Karpas-422 (cell line): ENCODE measurements around the gene TTC9C. TPM values are rescaled to one million over a fixed set of nuclear protein-coding genes. Genes with fewer than 3 reads are reported as not detected.
"Not testable (repeated sequence)": the region's sequence is repeated elsewhere in the genome, so short reads cannot be mapped to it uniquely, and the experiment has no call there.

ENCODE experiments used
- DNase-seq: peaks from one replicate; pipeline ENCODE4 v3.0.0-alpha.2; 2015
- H2AFZ ChIP-seq: fragments of 200-600 bp; sonication (generic); 2 replicates; pipeline ENCODE4 v1.6.1; 2014; ENCODE audit warnings: antibody characterized with exemption, low read length, mixed read lengths
- H3K27ac ChIP-seq: fragments of 200-600 bp; sonication (generic); 2 replicates; pipeline ENCODE4 v1.5.1; 2014; ENCODE audit warnings: mild to moderate bottlenecking, low read length, moderate library complexity
- H3K27me3 ChIP-seq: fragments of 200-600 bp; sonication (generic); 2 replicates; pipeline ENCODE4 v1.6.1; 2014; ENCODE audit warnings: low read length, mixed read lengths
- H3K36me3 ChIP-seq: fragments of 200-600 bp; sonication (generic); 2 replicates; pipeline ENCODE4 v1.6.1; 2014; ENCODE audit warnings: low read length, mixed read lengths; ENCODE audit not compliant: insufficient read depth
- H3K4me1 ChIP-seq: fragments of 200-600 bp; sonication (generic); 2 replicates; pipeline ENCODE4 v1.6.1; 2014; ENCODE audit warnings: mild to moderate bottlenecking, low read length, mixed read lengths
- H3K4me2 ChIP-seq: fragments of 200-600 bp; sonication (generic); 2 replicates; pipeline ENCODE4 v1.6.1; 2014; ENCODE audit warnings: low read length, low read depth, mild to moderate bottlenecking; ENCODE audit not compliant: poor library complexity, severe bottlenecking
- H3K4me3 ChIP-seq: fragments of 200-600 bp; sonication (generic); 2 replicates; pipeline ENCODE4 v1.5.1; 2014; ENCODE audit warnings: mild to moderate bottlenecking, antibody characterized with exemption, low read length, mixed read lengths
- H3K79me2 ChIP-seq: fragments of 200-600 bp; sonication (generic); 2 replicates; pipeline ENCODE4 v1.6.1; 2014; ENCODE audit warnings: mild to moderate bottlenecking, low read length, mixed read lengths
- H3K9ac ChIP-seq: fragments of 200-600 bp; sonication (generic); 2 replicates; pipeline ENCODE4 v1.6.0; 2014; ENCODE audit warnings: low read length
- H3K9me2 ChIP-seq: fragments of 200-600 bp; sonication (generic), shearing (Covaris generic); replicated peaks from 2 replicates; pipeline ENCODE4 v1.6.0; 2014; ENCODE audit warnings: mild to moderate bottlenecking, low read length, moderate library complexity; ENCODE audit not compliant: insufficient read depth
- H3K9me3 ChIP-seq: fragments of 300-700, 200-600 bp; sonication (generic); 2 replicates; pipeline ENCODE4 v1.6.1; 2014; ENCODE audit warnings: low read length, mixed read lengths
- H4K20me1 ChIP-seq: fragments of 200-600 bp; sonication (generic); 2 replicates; pipeline ENCODE4 v1.6.1; 2014; ENCODE audit warnings: mild to moderate bottlenecking, antibody characterized with exemption, low read length, low read depth; ENCODE audit not compliant: insufficient read depth
- total RNA-seq: library from RNA; depleted of rRNA; stranded (reverse); fragments of >200 nt; shearing (Covaris generic); gene quantifications from 2 replicates; pipeline ENCODE4 v1.2.3, GENCODE V29; 2014; ENCODE audit warnings: low replicate concordance

The TTC9C gene
- total RNA-seq, 1 experiment from 2014 or later, result 49.2 TPM

GRCh38 chr11:62749931-62750330 lies 21.6 kb downstream of the TTC9C start:
- not testable (repeated sequence) for DNase-seq, H3K4me3 ChIP-seq, H2AFZ ChIP-seq, H4K20me1 ChIP-seq, H3K9me3 ChIP-seq, H3K9me2 ChIP-seq, H3K27me3 ChIP-seq, H3K36me3 ChIP-seq, H3K27ac ChIP-seq, H3K4me2 ChIP-seq, H3K9ac ChIP-seq
- H3K79me2 ChIP-seq, result peaks cover 17% of the 10 kb centered on the region
- H3K4me1 ChIP-seq, result peaks cover 27% of the 10 kb centered on the region

GRCh38 chr11:62752177-62752785 lies 24.0 kb downstream of the TTC9C start:
- Histone ChIP-seq H3K9me2 (no peaks in the 10 kb centered on the region), H3K4me3 (no peak overlapping the region), H3K9ac (peak overlapping the region; percentile 17; the same call in 1 of the 2 replicates), H3K27ac (no peak overlapping the region), H3K27me3 (no peaks in the 10 kb centered on the region), H3K4me1 (peaks cover 26% of the 10 kb centered on the region), H3K9me3 (no peaks in the 10 kb centered on the region), H2AFZ (no peak overlapping the region), H4K20me1 (no peaks in the 10 kb centered on the region), H3K4me2 (peak overlapping the region; percentile 65), H3K36me3 (no peaks in the 10 kb centered on the region), H3K79me2 (peaks cover 17% of the 10 kb centered on the region)
- DNase-seq, result no peak

GRCh38 chr11:62752994-62753735 lies 24.9 kb downstream of the TTC9C start:
- H3K4me1 ChIP-seq, result peaks cover 17% of the 10 kb centered on the region
- no peaks in the 10 kb centered on the region for H3K36me3 ChIP-seq
- no peak overlapping the region for H2AFZ ChIP-seq
- peak overlapping the region; percentile 87 for H3K9ac ChIP-seq
- peak overlapping the region; percentile 65 for H3K4me2 ChIP-seq
- H3K27ac ChIP-seq, result no peak overlapping the region
- H3K4me3 ChIP-seq, result peak overlapping the region; percentile 84
- H3K9me2 ChIP-seq, result no peaks in the 10 kb centered on the region
- no peak for DNase-seq
- no peaks in the 10 kb centered on the region for H4K20me1 ChIP-seq
- H3K79me2 ChIP-seq, result peaks cover 17% of the 10 kb centered on the region
- no peaks in the 10 kb centered on the region for H3K9me3 ChIP-seq
- no peaks in the 10 kb centered on the region for H3K27me3 ChIP-seq

- Histone ChIP-seq H3K4me1 (peaks cover 16% of the 10 kb centered on the region), H3K79me2 (peaks cover 17% of the 10 kb centered on the region), H4K20me1 (no peaks in the 10 kb centered on the region), H3K27me3 (no peaks in the 10 kb centered on the region), H3K36me3 (no peaks in the 10 kb centered on the region), H3K4me2 (peak within 1 kb of the TSS; percentile 66), H3K9ac (peak within 1 kb of the TSS; percentile 87), H3K4me3 (peak within 1 kb of the TSS; percentile 84), H2AFZ (peak within 1 kb of the TSS; percentile 87; the same call in 1 of the 2 replicates), H3K9me2 (no peaks in the 10 kb centered on the region), H3K9me3 (no peaks in the 10 kb centered on the region), H3K27ac (peak within 1 kb of the TSS; percentile 79)
- DNase-seq, result peak; percentile 98
Observed at GRCh38 chr11:62753736-62754603, 25.7 kb downstream of the TTC9C start, which contains the start of gene ZBTB3. Gene ZBTB3 (minus strand): TSS chr11:62754160. CDS start chr11:62753664, 496 bp downstream.

GRCh38 chr11:62755086-62755615 lies 26.9 kb downstream of the TTC9C start:
- peaks cover 20% of the 10 kb centered on the region for H3K4me1 ChIP-seq
- H3K27ac ChIP-seq, result no peak overlapping the region
- H3K4me2 ChIP-seq, result peak overlapping the region; percentile 66
- no peaks in the 10 kb centered on the region for H4K20me1 ChIP-seq
- H3K36me3 ChIP-seq, result no peaks in the 10 kb centered on the region
- H3K79me2 ChIP-seq, result peaks cover 17% of the 10 kb centered on the region
- H3K9me2 ChIP-seq, result no peaks in the 10 kb centered on the region
- no peak overlapping the region for H2AFZ ChIP-seq
- no peak overlapping the region; the same call in 1 of the 2 replicates for H3K9ac ChIP-seq
- no peaks in the 10 kb centered on the region for H3K9me3 ChIP-seq
- no peaks in the 10 kb centered on the region for H3K27me3 ChIP-seq
- H3K4me3 ChIP-seq, result no peak overlapping the region; the same call in 1 of the 2 replicates
- DNase-seq, result no peak

GRCh38 chr11:62757846-62758788 lies 29.8 kb downstream of the TTC9C start:
- Histone ChIP-seq H3K9me2 (no peaks in the 10 kb centered on the region), H3K4me2 (no peak overlapping the region), H3K79me2 (peaks cover 19% of the 10 kb centered on the region), H3K9me3 (no peaks in the 10 kb centered on the region), H2AFZ (no peak overlapping the region), H3K27ac (no peak overlapping the region), H4K20me1 (no peaks in the 10 kb centered on the region), H3K4me3 (no peak overlapping the region), H3K4me1 (peaks cover 29% of the 10 kb centered on the region), H3K9ac (no peak overlapping the region), H3K36me3 (peaks cover 3% of the 10 kb centered on the region; the same call in 1 of the 2 replicates), H3K27me3 (no peaks in the 10 kb centered on the region)
- DNase-seq, result no peak

GRCh38 chr11:62760867-62761227 lies 32.6 kb downstream of the TTC9C start:
- not testable (repeated sequence) for H4K20me1 ChIP-seq, H3K27ac ChIP-seq, H3K9me3 ChIP-seq, H3K9me2 ChIP-seq, H3K36me3 ChIP-seq, DNase-seq, H3K27me3 ChIP-seq, H2AFZ ChIP-seq
- peak overlapping the region; percentile 87; the same call in 1 of the 2 replicates for H3K9ac ChIP-seq
- H3K4me2 ChIP-seq, result peak overlapping the region; percentile 77
- H3K79me2 ChIP-seq, result peaks cover 18% of the 10 kb centered on the region
- H3K4me3 ChIP-seq, result peak overlapping the region; percentile 31; the same call in 1 of the 2 replicates
- H3K4me1 ChIP-seq, result peaks cover 17% of the 10 kb centered on the region
